Body of pancreas (tissue), 4 donors: Measurements from ENCODE around the gene PALS2. TPM values are rescaled to one million over a fixed set of nuclear protein-coding genes. Genes with fewer than 3 reads are reported as not detected.

Experiments
- ATAC-seq: fragments of 150-250 bp; one replicate; pipeline ENCODE4 v1.9.1; 2016
- DNase-seq, 4 donors: peaks; one replicate each; pipeline ENCODE4 v3.0.0-alpha.2; 2019
- H3K27ac ChIP-seq, 4 donors: fragments of 200-600 bp; sonication (generic); 1 replicate in 3 of 4; 2 replicates in 1 of 4; pipeline versions ENCODE4 v1.5.1 to v1.6.1; 2016 to 2019; ENCODE audit warnings: mild to moderate bottlenecking in 1 of 4, mixed read lengths in 1 of 4, moderate library complexity in 1 of 4
- H3K27me3 ChIP-seq, 2 donors: fragments of 200-600 bp; sonication (generic); one replicate each; pipeline ENCODE4 v1.6.0; 2016; ENCODE audit warnings: mild to moderate bottlenecking in 1 of 2
- H3K36me3 ChIP-seq, 2 donors: fragments of 200-600 bp; sonication (generic); replicated peaks in 1 of 2; 2 replicates each; pipeline ENCODE4 v1.5.1; 2016; ENCODE audit warnings: low read depth in 2 of 2; ENCODE audit not compliant: insufficient read depth in 1 of 2
- H3K4me1 ChIP-seq: fragments of 200-600 bp; sonication (generic); one replicate; pipeline ENCODE4 v1.6.0; 2016
- H3K4me3 ChIP-seq, 2 donors: fragments of 200-600 bp; sonication (generic); 1 replicate in 1 of 2; 2 replicates in 1 of 2; pipeline ENCODE4 v1.5.1; 2016 to 2019
- H3K9me3 ChIP-seq, 3 donors: fragments of 200-600 bp; sonication (generic); 1 replicate in 2 of 3; 2 replicates in 1 of 3; pipeline ENCODE4 v1.5.1; 2016
- POLR2A ChIP-seq, 3 donors: fragments of 450-650 bp; IDR thresholded peaks; one replicate each; pipeline ENCODE4 v1.6.1; 2016; ENCODE audit warnings: antibody characterized with exemption in 3 of 3, mild to moderate bottlenecking in 2 of 3
- WGBS, 2 donors: methylation state at CpG; one replicate each; pipeline ENCODE4 v1.1.5; 2017; 5-methylcytosine and 5-hydroxymethylcytosine counted together
- intact Hi-C: fragments of 100-400 bp; cut with DNase I; formaldehyde crosslinking; loops from one replicate; pipeline ENCODE4 v1.15.1; 2023
- total RNA-seq, 2 donors: library from RNA; depleted of rRNA; stranded (reverse); fragments of >200 nt; gene quantifications; one replicate each; pipeline ENCODE4 v1.1.0, GENCODE V29; 2016
- TF ChIP-seq, protein P1 (sequence below), 7 experiments: fragments of 450-650 bp in 4 of 7; fragments of 200-600 bp in 3 of 7; sonication (generic) in 3 of 7; IDR thresholded peaks; one replicate each; pipeline ENCODE4 v1.5.1; 2016 to 2019; ENCODE audit warnings: antibody characterized with exemption in 7 of 7

The PALS2 gene
- total RNA-seq, 2 donors from 2014 or later: 11.7 to 17.1 TPM

DNA sequence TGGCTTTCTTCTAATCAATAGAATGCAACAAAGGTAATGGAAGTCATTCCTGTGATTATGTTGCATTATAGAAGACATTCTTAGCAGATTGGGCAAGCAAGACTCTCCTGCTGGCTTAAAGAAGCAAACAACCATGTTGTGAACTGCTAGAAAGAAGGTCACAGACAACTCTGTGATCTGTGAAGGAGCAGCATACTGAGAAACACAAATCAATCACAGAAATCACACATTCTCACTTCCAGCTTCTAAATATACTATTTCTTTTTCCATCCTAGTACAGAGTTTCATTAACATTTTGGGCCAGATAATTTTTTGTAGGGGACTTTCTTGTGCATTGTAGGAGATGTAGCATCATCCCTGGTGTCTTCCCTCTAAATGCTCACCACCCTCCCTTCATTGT, 28.0 kb upstream of the PALS2 start:
- Histone ChIP-seq H3K27me3 (no peaks in the 10 kb centered on the region), H3K4me1 (no peaks in the 10 kb centered on the region), H3K36me3 (no peaks in the 10 kb centered on the region), H3K9me3 (no peaks in the 10 kb centered on the region), H3K27ac (no peak overlapping the region), H3K4me3 (no peak overlapping the region)
- DNase-seq (no peak), ATAC-seq (no peak)
- no peak for TF ChIP-seq POLR2A (IDR thresholded peaks at IDR 0.05)
- TF ChIP-seq, protein P1, sequence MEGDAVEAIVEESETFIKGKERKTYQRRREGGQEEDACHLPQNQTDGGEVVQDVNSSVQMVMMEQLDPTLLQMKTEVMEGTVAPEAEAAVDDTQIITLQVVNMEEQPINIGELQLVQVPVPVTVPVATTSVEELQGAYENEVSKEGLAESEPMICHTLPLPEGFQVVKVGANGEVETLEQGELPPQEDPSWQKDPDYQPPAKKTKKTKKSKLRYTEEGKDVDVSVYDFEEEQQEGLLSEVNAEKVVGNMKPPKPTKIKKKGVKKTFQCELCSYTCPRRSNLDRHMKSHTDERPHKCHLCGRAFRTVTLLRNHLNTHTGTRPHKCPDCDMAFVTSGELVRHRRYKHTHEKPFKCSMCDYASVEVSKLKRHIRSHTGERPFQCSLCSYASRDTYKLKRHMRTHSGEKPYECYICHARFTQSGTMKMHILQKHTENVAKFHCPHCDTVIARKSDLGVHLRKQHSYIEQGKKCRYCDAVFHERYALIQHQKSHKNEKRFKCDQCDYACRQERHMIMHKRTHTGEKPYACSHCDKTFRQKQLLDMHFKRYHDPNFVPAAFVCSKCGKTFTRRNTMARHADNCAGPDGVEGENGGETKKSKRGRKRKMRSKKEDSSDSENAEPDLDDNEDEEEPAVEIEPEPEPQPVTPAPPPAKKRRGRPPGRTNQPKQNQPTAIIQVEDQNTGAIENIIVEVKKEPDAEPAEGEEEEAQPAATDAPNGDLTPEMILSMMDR (IDR thresholded peaks at IDR 0.05): no peak
- intact Hi-C loops: no loop called here

DNA sequence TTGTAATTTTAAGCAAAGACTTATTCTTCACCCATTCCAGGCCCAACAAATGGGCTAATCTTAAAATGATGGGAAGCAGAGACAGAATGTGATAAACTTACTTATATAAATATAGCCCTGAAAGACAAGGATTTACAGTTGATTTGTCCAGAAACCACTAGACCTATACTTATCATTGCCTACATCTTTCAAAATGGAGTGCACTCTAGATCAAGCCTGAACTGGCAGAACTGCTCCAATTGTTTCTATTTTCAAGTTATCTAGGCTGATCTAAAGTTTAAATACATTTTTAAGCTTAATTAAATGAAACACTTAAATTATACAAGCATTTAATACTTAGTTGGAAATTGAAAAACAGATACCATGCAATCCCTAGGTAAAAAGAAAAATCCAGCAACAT, 24.9 kb upstream of the PALS2 start:
- no peaks in the 10 kb centered on the region for H3K27me3 ChIP-seq
- ATAC-seq (no peak), DNase-seq (no peak)
- no peaks in the 10 kb centered on the region for H3K36me3 ChIP-seq
- no peak overlapping the region for H3K4me3 ChIP-seq
- intact Hi-C loops: no loop called here
- no peaks in the 10 kb centered on the region for H3K4me1 ChIP-seq
- H3K9me3 ChIP-seq: no peaks in the 10 kb centered on the region
- TF ChIP-seq, protein P1 (IDR thresholded peaks at IDR 0.05): no peak
- TF ChIP-seq POLR2A (IDR thresholded peaks at IDR 0.05): no peak
- no peak overlapping the region for H3K27ac ChIP-seq

DNA sequence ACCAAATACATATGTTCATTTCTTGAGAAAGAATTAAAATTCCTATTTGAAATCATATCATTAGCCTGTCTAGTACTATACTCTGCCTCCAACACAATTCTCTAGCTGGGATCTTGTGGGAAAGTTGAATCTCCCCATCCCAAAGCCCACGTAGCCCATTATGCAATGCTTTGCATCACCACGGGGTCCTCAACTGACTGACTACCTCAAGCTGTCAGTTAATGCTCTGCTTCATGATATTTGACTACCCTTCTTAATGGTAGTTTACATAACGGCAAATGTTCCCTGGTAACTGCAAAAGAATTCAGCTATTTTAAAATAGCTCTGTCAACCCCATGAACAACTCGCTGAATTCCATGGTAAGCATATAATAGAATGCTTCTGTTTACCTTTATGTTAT, 23.3 kb upstream of the PALS2 start:
- intact Hi-C loops: no loop called here
- Histone ChIP-seq H3K36me3 (no peaks in the 10 kb centered on the region), H3K4me1 (no peaks in the 10 kb centered on the region), H3K27ac (no peak overlapping the region), H3K27me3 (no peaks in the 10 kb centered on the region), H3K9me3 (no peaks in the 10 kb centered on the region), H3K4me3 (no peak overlapping the region)
- 48 to 57% methylated on average over 4 of the region's 4 CpGs for WGBS, 2 donors
- DNase-seq (no peak), ATAC-seq (no peak)
- TF ChIP-seq POLR2A (IDR thresholded peaks at IDR 0.05): no peak
- TF ChIP-seq, protein P1 (IDR thresholded peaks at IDR 0.05): no peak

DNA sequence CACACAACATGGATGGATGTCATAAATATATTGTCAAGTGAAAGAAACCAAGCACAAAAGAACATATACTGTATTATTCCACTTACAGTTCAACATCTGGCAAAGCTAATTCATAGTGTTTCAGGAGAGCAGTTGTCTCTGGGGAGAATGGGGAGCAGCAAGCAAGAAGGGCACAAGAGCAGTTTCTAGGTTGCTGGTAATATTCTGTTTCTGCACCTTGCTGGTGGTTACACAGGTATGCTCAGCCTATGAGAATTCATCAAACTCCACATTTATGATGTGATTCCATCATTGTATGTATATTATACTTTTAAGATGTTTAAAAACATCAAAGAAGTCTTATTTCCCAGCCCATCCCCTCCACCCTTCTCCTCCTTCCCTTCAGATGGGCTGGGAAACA, 18.1 kb upstream of the PALS2 start:
- no peak for DNase-seq
- H3K27ac ChIP-seq: no peak overlapping the region
- no peaks in the 10 kb centered on the region for H3K9me3 ChIP-seq
- no peak overlapping the region for H3K4me3 ChIP-seq
- H3K36me3 ChIP-seq: no peaks in the 10 kb centered on the region
- no peaks in the 10 kb centered on the region for H3K27me3 ChIP-seq
- intact Hi-C loops: no loop called here
- no peaks in the 10 kb centered on the region for H3K4me1 ChIP-seq
- TF ChIP-seq POLR2A (IDR thresholded peaks at IDR 0.05): no peak
- TF ChIP-seq, protein P1 (IDR thresholded peaks at IDR 0.05): no peak
- ATAC-seq: no peak

DNA sequence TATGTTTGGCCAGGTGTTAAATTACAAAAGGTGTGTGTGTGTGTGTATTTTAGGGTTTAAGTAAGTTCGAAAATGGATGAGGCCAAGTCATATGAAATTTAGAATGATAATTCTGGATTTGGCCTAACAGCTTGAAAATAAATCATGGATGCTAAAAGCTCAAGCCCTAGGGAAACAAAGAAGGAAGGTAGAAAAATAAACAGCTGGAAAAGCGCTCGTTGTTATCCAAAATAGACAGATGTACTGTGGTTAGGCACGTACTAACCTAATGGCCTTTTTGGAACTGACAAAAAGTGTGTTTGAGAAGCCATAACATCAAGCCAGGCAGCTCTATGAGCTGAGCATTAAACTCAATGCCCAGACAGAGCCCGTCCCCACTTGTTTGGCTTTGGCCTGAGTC, 17.5 kb upstream of the PALS2 start:
- no peak for ATAC-seq
- intact Hi-C loops: no loop called here
- TF ChIP-seq POLR2A (IDR thresholded peaks at IDR 0.05): no peak
- Histone ChIP-seq H3K27me3 (no peaks in the 10 kb centered on the region), H3K4me1 (no peaks in the 10 kb centered on the region), H3K4me3 (no peak overlapping the region), H3K36me3 (no peaks in the 10 kb centered on the region), H3K9me3 (no peaks in the 10 kb centered on the region), H3K27ac (no peak overlapping the region)
- 76 to 88% methylated on average over 5 of the region's 5 CpGs for WGBS, 2 donors
- no peak for DNase-seq
